DMS153 treated with DMSO at 0.1 percent for 48 hours (cell line): ENCODE measurements around the gene SETD1B.
"Not testable (repeated sequence)": the region's sequence is repeated elsewhere in the genome, so short reads cannot be mapped to it uniquely, and the experiment has no call there.

Source experiments
- DNase-seq: peaks from one replicate; lab custom pipeline; 2025; ENCODE audit not compliant: unreplicated experiment; lab: John Stamatoyannopoulos, UW

SETD1B gene

GRCh38 chr12:121779422-121779895, 24.4 kb upstream of the SETD1B start:
- no peak for DNase-seq

DNA sequence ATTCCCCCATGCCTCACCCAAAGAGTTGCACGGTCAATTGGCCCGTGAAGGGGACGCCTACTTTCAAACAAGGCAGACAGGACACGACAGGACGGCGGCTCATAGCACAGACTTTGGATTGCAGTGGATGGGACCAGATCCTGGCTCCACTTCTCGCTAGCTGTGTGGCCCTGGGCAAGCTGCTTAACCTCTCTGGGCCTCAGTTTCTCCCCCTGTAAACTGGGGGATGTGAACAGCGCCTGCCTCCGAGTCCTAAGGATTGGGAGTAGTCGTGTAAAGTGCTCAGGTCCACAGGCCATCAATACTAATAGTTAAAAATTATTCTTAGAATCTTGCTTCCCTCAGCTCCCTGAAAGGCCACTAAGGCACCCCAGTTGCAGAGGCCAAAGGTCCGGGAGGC, 23.4 kb upstream of the SETD1B start:
- no peak for DNase-seq

DNA sequence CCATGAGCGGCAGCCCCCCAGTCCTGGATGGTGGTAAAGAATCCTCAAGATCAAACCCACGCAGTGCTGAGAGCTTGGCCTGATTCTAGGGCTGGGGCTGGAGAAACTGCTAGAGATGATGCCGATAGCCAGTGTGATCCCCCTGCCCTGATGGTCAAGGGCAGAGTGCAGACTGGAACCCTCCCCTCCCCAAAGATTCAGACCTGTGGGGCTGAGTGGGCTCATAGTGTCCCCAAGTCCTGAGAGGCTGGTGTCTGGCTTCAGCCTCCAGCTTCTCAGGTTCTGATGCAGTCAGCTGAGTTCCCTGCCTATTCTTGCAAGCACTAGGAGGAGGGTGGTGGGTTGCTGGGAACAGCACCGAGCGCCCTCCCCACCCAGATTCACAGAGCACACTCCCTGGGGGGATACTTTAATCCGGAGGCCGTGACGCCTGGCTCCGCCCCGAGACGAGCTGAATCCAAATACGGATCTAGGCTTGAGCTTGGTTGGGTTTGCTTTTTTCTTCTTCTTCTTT, 22.3 kb upstream of the SETD1B start:
- no peak for DNase-seq

DNA sequence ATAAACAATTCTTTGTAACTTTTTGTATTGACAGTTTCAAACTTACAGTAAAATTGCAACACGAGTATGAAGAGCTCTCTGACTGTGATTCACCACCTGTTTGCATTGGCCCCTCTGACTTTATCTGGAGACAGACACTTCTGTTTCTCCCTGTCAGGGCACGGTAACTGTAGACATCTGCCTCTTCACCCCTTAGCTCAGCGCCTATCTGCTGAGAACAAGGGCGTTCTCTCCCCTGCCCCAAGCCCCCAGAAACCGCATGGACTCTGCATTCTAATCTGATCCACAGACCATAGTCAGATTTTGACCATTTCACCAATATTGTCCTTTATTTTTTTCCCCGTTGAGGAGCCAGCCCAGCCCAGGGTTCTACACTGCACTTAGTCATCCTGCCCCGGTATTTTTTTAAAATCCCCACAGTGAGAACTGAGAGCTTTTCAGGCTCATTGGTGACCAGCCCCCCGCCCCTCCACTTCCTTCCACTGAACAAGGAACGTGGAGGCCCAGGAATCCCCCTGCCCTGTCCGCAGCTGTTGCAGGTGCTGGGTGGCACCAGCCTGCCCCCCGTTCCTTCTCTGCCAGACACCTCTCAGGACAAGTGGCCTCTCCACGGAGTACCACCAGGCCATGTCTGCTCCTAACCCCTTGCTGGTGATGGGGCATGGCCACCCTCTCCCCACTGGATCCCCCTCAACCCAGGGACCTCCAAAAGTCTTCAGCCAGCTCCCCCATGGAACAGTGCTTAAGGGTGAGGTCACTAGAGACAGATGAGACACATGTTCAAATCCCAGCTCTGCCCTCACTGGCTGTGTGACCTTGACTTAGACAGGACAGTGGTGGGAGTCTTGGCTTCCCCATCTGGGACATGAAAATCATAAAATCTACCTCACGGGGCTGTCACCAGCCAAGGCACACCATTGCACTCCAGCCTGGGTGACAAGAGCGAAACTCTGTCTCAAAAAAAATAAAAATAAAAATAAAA, 21.5 kb upstream of the SETD1B start:
- no peak for DNase-seq

GRCh38 chr12:121783766-121784165, 20.0 kb upstream of the SETD1B start:
- no peak for DNase-seq

- DNase-seq, result no peak
Measured at GRCh38 chr12:121784460-121784859, 19.3 kb upstream of the SETD1B start.

- DNase-seq, result no peak
Measured at GRCh38 chr12:121786440-121786825, 17.4 kb upstream of the SETD1B start.

DNA sequence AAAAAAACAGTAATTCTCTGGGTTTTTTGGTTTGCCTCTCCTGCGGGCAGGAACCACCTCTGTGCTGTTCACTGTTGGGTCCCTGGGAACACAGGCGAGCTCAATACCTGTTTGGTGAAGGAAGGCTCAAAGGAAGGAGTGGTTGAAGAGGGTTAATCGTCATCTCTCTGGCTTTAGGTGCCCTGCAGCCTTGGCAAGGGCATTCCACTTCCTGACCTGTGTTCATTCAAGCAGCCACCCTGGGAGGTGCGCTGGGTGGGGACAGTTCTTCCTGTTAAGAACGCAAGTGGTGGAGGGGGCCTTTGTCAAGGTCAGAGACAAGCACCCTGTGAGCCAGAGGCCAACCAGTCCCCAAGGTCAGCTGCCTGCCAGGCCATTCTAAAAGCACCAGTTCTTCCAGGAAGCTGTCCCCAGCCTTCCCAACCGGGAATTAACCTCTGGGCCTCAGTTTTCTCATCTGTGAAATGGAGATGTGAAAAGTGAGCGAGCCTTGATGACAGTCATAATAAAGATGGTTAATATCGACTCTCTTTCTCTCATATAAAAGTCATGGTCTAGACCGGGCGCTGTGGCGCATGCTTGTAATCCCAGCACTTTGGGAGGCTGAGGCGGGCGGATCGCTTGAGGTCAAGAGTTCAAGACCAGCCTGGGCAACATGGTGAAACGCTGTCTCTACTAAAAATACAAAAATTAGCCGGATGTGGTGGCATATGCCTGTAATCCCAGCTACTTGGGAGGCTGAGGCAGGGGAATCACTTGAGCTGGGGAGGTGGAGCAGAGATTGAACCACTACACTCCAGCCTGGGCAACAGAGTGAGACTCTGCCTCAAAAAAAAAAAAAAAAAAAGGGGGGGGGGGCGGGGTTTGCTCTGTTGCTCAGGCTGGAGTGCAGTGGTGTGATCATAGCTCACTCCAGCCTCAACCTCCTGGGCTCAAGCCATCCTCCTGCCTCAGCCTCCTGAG, 16.5 kb upstream of the SETD1B start:
- DNase-seq, result no peak

DNA sequence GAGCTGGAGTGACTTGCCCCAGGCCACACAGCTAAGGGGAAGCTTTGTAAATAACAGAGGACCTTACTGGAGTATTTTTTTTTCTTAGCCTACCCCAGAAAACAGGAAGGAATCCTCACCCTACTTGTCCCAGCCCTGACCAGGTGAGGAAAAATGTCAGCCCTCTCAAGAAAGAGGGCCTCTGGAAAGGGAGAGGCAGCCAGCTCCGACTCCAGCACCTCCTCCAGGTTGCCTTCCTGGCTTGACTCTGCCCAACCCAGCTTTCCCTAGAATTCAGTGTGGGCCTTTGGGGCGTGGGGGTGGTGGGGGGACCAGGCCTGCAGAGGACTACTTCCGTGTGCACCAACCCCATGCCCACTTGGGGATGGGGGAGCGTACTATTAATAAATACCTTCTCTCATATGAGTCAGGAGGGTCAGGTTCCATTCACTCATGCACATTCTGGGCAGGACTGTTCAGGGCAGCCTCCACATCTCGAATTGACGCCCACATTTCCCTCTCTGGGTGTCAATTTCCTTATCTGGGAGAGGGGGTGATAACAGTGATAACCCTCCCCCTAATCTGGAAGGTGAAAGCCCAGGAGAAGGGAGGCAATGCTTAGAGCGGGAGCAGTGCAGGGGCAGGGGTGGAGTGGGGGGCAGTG, 15.5 kb upstream of the SETD1B start:
- no peak for DNase-seq

DNA sequence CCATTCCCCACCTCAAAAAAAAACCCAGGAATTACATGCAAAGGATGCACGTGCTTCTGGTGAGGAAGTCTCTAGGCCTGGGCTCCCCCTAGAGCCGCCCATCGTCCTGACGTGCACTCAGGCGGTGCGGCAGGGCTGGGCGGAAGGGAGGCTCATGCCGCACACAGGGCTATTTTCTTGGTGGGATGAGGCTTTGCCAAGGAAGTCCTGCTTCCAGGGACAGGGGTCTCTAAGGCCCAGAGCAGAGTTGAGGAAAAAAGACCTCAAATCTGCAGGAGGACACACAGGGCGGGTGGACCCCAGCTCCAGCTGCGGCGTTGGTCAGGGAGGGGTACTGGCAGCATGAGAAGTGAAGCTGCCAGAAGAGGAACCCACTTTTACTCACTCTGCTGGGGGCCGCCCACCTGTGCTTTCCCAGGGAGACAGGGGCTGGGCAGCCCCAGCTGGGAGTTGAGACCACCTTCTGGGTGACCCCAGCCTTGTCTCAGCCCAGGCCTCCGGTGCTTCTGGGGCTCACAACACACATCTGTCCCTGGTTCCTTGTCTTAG, 14.5 kb upstream of the SETD1B start:
- DNase-seq, result no peak

GRCh38 chr12:121789800-121790728, 13.7 kb upstream of the SETD1B start:
- DNase-seq, result no peak

- DNase-seq, result not testable (repeated sequence)
Measured at GRCh38 chr12:121790785-121791184, 13.0 kb upstream of the SETD1B start.

DNA sequence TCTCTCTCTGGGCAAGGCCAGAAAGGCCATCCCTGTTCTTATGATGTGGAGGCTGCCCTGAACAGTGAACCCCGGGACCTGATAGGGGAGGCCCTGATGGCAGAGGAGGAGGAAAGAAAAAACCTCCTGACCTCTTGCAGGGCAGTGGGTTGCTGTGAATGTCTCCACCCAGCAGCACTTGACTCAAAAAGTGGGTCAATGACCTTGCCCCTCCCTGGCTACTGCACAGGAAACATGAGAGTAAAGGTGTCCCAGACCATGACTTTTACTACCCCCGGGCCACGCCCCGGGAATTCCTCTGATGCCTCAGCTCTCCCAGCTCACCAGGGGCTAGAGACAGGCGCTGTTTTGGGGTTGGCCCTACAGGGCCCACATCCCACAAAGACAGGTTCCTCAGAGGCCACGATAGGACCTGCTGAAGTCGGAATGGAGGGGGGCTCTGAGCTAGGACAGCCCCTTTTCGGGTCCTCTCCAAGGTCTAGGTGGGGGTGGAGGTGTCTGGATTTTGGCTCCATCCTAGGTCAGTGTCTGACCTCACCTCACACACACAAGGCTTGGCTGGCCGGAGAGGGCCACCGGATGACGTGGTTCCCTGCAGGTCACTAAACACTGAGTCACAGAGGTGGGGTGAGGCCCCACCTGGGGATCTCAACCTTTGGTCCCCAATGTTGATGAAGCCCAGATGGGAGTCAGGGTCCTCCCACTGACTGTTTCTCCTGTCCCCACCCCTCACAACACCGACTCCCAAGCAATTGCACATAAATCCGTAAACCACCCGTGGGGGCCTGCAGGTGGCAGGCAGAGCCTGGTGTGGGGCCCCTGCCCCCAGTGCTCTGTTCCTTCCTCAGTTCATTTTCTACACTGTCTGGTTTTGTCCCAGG, 11.9 kb upstream of the SETD1B start:
- no peak for DNase-seq

DNA sequence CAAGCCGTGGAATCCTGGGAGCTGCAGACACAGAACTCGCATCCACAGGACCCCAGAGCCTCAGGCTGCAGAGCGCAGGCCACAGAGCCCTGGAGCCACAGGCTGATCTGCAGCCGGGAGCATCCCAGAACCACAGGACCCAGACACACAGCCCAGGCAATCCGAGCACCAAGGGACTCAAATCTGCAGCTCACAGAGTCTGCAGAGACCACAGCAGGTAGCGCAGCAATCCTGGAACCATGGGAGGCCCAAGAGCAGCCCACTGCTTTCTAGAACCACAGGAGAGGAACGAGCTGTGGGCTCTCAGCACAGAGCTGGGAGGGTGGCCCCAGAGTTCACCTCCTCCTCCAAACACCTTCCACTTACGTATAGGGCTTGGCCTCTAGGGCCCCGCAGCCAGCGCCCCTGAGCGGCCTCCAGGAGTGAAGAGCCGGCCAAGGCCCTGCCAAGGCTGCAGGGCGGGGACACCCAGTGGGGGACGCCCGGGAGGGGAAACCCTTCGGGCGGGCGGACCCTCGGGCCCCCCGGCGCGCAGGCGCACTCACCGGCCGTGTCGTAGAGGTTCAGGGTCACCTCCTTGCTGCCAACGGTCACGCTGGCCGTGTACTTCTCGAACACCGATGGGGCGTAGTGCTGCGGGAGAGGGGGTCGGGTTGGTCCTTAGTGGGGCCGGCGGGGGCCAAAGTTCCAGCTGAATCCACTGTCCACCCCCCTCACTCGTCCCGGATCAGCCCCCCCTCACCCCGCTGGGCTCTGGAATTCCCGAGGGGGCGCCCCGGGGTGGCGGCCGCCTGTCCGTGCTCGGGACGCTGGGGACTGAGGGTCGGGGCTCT, 11.0 kb upstream of the SETD1B start:
- no peak for DNase-seq

GRCh38 chr12:121793440-121793837, 10.4 kb upstream of the SETD1B start, which contains the start of gene RHOF:
TSS of gene RHOF (minus strand) at chr12:121793688. CDS start at chr12:121793633, 55 bp downstream.
- no peak for DNase-seq

DNA sequence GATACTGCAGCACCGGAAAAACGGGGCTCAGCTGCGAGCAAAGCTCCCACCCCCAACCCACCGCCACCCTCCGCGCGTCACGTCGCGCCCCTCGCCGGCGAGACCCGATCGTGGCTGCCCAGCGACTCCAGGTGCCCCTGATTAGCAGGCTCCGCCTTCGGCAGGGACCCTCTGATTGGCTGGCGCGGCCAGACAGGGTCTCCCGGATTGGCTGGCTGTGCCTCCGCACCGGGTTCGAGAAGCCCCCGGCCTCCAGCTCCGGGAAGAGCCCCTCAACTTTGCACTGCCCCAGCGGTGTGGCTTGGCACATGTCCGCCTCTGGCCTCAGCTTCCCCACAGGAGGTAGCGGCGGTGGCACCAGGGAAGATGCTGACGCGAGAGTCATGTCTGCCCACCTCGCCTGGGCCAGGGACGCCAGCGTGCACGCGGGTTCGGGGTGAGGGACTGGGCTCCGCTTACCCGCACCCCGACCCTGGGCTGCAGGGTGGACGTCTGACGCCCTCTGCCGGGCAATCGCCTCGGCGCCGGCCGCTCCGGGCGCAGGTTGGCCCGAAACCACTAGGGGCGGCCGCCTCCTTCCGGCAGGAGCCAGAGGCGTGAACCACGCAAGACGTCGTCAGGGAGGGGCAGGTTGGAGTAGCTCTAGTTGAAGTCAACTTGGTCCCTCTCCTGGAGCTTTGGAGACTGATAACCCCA, 9.8 kb upstream of the SETD1B start:
- peak; percentile 72 for DNase-seq

GRCh38 chr12:121794534-121795033, 9.2 kb upstream of the SETD1B start:
- no peak for DNase-seq
